ENCODE data around the gene ZNF302. TPM values are rescaled to one million over a fixed set of nuclear protein-coding genes. Genes with fewer than 3 reads are reported as not detected.

ZNF302 gene
- total RNA-seq, 1 experiment from 2014 or later = 27.7 TPM

DNA sequence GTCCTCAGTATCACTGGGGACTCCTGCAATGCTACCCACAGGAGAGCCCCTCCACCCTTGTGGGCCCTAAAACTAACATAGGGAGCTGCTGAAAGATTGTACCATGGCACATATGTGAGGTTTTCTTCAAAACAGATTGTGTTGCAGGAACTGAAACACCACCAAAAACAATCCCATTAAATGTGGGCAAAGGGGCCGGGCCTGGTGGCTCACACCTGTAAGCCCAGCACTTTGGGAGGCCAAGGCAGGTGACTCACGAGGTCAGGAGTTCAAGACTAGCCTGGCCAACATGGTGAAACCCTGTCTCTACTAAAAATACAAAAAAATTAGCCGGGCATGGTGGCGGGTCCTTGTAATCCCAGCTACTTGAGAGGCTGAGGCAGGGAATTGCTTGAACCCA, 35.2 kb upstream of the ZNF302 start:
- BruUV-seq (replicated peaks) = no TSS peak

DNA sequence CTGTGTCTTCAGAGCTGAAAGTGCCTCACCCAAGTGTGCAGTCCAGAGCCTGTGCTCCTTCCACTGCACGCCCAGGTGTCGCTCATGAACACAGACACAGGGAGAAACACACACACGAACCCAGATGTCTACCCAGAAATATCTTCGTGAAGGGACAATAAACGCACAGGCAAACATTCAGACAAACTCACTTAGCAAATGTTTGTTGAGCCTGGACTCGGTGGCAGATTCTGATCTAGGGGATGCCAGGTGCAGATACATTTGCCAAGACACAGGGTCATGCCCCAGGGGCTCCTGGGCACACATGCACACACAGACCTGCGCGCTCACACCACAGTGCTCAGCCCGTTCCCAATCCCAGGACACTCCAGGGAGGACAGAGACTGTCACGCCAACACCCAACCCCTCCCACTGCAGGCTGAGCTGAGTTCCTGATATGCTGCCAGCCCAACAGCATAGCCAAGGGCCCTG, 32.5 kb upstream of the ZNF302 start:
- DNase-seq (ENCODE audit: low spot score) = no peak
- Histone ChIP-seq H3K9me3 (ENCODE audit: low read depth, low read length, poor library complexity, severe bottlenecking) (no peaks in the 10 kb centered on the region), H3K4me3 (ENCODE audit: low read depth, low read length, poor library complexity, severe bottlenecking) (no peak overlapping the region), H3K36me3 (ENCODE audit: insufficient read depth, low read length, poor library complexity, severe bottlenecking) (no peaks in the 10 kb centered on the region), H3K4me1 (ENCODE audit: insufficient read depth, low read length, poor library complexity, severe bottlenecking) (no peaks in the 10 kb centered on the region), H3K27me3 (replicated peaks; ENCODE audit: insufficient read depth, low read depth, low read length, poor library complexity) (peaks cover 3% of the 10 kb centered on the region), H3K27ac (ENCODE audit: low read depth, low read length, poor library complexity, severe bottlenecking) (no peak overlapping the region)
- TF ChIP-seq, protein P1, sequence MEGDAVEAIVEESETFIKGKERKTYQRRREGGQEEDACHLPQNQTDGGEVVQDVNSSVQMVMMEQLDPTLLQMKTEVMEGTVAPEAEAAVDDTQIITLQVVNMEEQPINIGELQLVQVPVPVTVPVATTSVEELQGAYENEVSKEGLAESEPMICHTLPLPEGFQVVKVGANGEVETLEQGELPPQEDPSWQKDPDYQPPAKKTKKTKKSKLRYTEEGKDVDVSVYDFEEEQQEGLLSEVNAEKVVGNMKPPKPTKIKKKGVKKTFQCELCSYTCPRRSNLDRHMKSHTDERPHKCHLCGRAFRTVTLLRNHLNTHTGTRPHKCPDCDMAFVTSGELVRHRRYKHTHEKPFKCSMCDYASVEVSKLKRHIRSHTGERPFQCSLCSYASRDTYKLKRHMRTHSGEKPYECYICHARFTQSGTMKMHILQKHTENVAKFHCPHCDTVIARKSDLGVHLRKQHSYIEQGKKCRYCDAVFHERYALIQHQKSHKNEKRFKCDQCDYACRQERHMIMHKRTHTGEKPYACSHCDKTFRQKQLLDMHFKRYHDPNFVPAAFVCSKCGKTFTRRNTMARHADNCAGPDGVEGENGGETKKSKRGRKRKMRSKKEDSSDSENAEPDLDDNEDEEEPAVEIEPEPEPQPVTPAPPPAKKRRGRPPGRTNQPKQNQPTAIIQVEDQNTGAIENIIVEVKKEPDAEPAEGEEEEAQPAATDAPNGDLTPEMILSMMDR (conservative IDR thresholded peaks at IDR 0.05; ENCODE audit: low read depth, low read length) = no peak
- no peak for TF ChIP-seq EZH2 (IDR thresholded peaks at IDR 0.05; ENCODE audit: borderline replicate concordance, low read depth, low read length, poor library complexity, severe bottlenecking)
- intact Hi-C loops (cut with micrococcal nuclease; ENCODE audit: unreplicated experiment) = no loop called here
- POLR2A ChIA-PET (ENCODE audit: low non-redundant PET) = no interaction called here
- BruUV-seq (replicated peaks) = no TSS peak
- CTCF ChIA-PET = no interaction called here

More for the DNA sequence above, 35.2 kb upstream of the ZNF302 start:
- peaks cover 3% of the 10 kb centered on the region for H3K27me3 ChIP-seq (replicated peaks; ENCODE audit: insufficient read depth, low read depth, low read length, poor library complexity)
- ChIA-PET CTCF (no interaction called here), POLR2A (ENCODE audit: low non-redundant PET) (no interaction called here)
- no peaks in the 10 kb centered on the region for H3K4me1 ChIP-seq (ENCODE audit: insufficient read depth, low read length, poor library complexity, severe bottlenecking)
- H3K36me3 ChIP-seq (ENCODE audit: insufficient read depth, low read length, poor library complexity, severe bottlenecking) = no peaks in the 10 kb centered on the region
- no peak overlapping the region for H3K27ac ChIP-seq (ENCODE audit: low read depth, low read length, poor library complexity, severe bottlenecking)
- TF ChIP-seq, protein P1 (conservative IDR thresholded peaks at IDR 0.05; ENCODE audit: low read depth, low read length) = no peak
- TF ChIP-seq EZH2 (IDR thresholded peaks at IDR 0.05; ENCODE audit: borderline replicate concordance, low read depth, low read length, poor library complexity, severe bottlenecking) = no peak
- intact Hi-C loops (cut with micrococcal nuclease; ENCODE audit: unreplicated experiment) = no loop called here
- H3K4me3 ChIP-seq (ENCODE audit: low read depth, low read length, poor library complexity, severe bottlenecking) = no peak overlapping the region
- no peaks in the 10 kb centered on the region for H3K9me3 ChIP-seq (ENCODE audit: low read depth, low read length, poor library complexity, severe bottlenecking)
- no peak for DNase-seq (ENCODE audit: low spot score)

DNA sequence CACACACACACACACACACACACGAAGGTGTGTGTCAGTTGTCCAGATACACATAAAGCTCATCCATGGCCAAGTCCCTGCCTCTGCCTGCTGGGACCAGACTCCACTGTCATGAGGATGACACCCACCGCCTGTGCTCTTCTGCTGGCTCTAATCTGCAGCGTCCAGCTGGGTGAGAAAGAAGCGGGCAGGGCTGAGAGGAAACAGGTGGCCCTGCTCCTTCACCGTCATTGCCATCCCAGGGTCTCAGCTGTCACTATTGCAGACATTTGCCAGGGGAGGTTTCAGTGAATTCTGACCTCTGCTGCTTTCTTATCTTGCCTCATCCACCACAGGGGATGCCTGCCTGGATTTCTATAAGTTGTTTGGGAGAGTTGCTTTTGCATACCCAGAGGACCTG, 31.9 kb upstream of the ZNF302 start:
- no TSS peak for BruUV-seq (replicated peaks)
- H3K4me1 ChIP-seq (ENCODE audit: insufficient read depth, low read length, poor library complexity, severe bottlenecking) = no peaks in the 10 kb centered on the region
- no peak for TF ChIP-seq EZH2 (IDR thresholded peaks at IDR 0.05; ENCODE audit: borderline replicate concordance, low read depth, low read length, poor library complexity, severe bottlenecking)
- TF ChIP-seq, protein P1 (conservative IDR thresholded peaks at IDR 0.05; ENCODE audit: low read depth, low read length) = no peak
- CTCF ChIA-PET = no interaction called here
- POLR2A ChIA-PET (ENCODE audit: low non-redundant PET) = no interaction called here
- H3K36me3 ChIP-seq (ENCODE audit: insufficient read depth, low read length, poor library complexity, severe bottlenecking) = no peaks in the 10 kb centered on the region
- H3K27ac ChIP-seq (ENCODE audit: low read depth, low read length, poor library complexity, severe bottlenecking) = no peak overlapping the region
- intact Hi-C loops (cut with micrococcal nuclease; ENCODE audit: unreplicated experiment) = no loop called here
- DNase-seq (ENCODE audit: low spot score) = no peak
- H3K27me3 ChIP-seq (replicated peaks; ENCODE audit: insufficient read depth, low read depth, low read length, poor library complexity) = peaks cover 3% of the 10 kb centered on the region
- no peak overlapping the region for H3K4me3 ChIP-seq (ENCODE audit: low read depth, low read length, poor library complexity, severe bottlenecking)
- no peaks in the 10 kb centered on the region for H3K9me3 ChIP-seq (ENCODE audit: low read depth, low read length, poor library complexity, severe bottlenecking)

Data from A673 (cell line).